NCI-H146 (cell line): ENCODE data around the gene HSPE1.
"Not testable (repeated sequence)": the region's sequence is repeated elsewhere in the genome, so short reads cannot be mapped to it uniquely, and the experiment has no call there.

Source experiments
- DNase-seq: peaks from one replicate; lab custom pipeline; 2025; lab: John Stamatoyannopoulos, UW

HSPE1 gene

DNA sequence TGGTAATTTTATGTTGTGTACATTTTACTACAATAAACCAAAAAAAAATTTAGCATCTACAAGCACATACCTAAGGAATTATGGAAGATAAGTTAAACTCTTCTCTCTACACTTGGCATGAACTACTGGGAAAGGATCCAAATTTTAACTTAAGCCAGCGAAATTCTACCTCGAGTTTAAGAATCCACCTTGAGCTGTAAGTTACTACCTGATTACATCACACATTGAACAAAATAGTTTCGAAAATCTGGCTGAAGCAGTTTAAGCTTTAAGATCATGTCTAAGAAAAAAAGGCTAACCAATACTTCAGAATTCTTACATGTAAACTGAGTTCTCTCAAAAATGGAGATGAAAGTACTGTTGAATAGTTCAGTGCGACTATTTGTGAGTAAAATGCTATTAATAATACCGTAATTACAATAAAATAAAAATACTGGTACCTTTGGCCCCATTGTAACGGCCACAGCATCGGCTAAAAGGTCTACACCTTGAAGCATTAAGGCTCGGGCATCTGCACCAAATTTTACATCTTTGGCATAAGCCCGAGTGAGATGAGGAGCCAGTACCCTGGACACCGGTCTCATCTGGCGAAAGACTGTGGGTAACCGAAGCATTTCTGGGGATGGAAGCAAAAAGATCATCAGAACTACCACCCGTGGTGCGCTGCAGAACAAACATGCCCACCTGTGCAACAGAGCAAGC, 1.8 kb upstream of the HSPE1 start:
- DNase-seq, result no peak

GRCh38 chr2:197498937-197499593, 1.1 kb upstream of the HSPE1 start:
- peak; percentile 73 for DNase-seq

GRCh38 chr2:197500503-197501131, 438 bp downstream of the HSPE1 start:
- peak; percentile 74 for DNase-seq

GRCh38 chr2:197502201-197502600, 2.0 kb downstream of the HSPE1 start:
- no peak for DNase-seq

GRCh38 chr2:197502685-197503084, 2.5 kb downstream of the HSPE1 start:
- no peak for DNase-seq

DNA sequence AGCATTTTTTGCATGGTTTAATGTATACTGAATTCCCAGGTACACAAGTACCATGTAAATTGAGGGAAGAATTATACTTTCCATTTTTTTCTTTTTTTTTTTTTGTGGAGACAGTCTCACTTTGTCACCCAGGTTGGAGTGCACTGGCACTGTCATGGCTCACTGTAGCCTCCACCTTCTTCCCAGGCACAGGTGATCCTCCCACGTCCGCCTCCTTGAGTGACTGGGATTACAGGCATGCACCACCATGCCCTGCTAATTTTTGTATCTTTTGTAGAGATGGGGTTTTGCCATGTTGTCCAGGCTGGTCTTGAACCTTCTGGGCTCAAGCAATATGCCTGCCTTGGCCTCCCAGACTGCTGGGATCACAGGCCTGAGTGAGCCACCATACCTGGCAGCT, 3.8 kb downstream of the HSPE1 start:
- DNase-seq, result no peak

- no peak for DNase-seq
These were observed 4.3 kb downstream of the HSPE1 start for GRCh38 chr2:197504512-197504911.

GRCh38 chr2:197506658-197507057, 6.5 kb downstream of the HSPE1 start:
- DNase-seq, result no peak

GRCh38 chr2:197513915-197514314, 13.7 kb downstream of the HSPE1 start:
- no peak for DNase-seq

DNA sequence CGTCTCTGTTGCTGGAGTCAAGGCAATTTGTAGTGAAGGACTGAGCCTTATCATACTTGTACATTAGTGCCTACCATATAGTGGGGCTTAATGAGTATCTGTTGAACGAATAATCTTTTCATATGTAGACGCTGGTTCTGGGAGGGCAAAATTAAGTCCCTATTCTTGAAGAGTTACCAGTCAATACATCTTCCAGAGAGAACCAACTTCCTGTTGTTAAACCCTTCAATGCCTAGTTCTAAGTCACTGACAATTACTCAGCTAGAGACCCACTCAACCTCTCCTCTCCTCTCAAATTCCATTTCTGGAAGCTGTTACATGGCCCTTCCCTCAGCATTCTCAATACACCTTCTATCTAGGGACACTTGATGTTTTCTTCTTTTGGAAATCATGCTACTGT, 14.6 kb downstream of the HSPE1 start:
- DNase-seq, result no peak

DNA sequence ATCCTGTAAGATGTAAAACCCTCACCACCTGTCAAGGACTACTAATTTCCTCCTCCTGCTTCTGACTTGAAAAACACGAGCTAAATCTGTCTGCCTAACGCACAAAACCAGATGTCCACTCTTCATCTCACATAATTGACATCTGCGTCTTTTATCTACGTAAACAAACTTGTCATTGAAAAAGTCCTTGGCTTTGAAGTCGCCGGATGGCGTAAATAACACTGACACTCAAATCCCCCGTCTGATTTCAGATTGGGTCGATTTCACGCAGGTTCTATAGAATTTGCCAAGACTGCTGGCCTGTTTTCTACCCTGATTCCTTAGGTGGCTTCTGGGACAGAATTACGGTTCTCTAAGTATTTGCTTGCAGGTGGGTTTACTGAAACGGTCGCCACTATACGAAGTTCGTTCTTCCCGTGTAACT, 15.1 kb downstream of the HSPE1 start:
- DNase-seq, result peak; percentile 37

DNA sequence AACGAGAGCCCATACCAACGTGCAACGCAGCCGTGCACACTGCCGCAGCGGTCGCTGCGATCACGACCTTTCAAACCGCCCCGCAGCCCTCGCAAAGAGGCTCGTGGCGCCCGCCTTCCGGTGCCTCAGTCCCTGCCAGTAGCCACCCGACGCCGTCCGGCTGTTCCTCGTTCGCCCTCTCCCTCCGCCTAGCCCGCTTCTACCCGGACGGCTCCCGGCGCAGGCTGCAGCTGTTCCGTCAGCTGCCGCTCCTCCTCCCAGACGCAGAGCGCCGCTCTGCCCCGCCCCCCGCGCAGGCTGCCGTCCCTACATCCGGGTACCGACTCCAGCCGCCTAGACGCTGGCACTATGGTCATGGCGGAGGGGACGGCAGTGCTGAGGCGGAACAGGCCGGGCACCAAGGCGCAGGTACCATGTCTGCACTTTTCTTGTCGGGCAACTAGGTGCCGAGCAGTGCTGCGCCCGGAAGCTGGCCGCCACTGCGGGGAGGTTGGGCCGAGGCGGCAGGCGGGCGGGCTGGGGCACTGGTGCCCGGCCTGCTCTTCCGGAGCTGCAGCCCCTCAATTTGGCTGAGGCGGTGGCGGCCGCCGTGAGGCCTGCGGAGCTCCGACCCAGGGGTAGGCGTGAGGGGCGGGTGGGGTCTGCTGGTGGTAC, 15.7 kb downstream of the HSPE1 start, which contains the start of gene MOB4:
Gene MOB4, plus strand, starts transcription at position 328 of the 654 bp plus-strand sequence. Its CDS starts 21 bp downstream, at position 349.
- DNase-seq, result peak; percentile 90

- peak; percentile 54 for DNase-seq
These were observed 16.2 kb downstream of the HSPE1 start for GRCh38 chr2:197516393-197516761.

GRCh38 chr2:197517150-197517549, 17.0 kb downstream of the HSPE1 start:
- no peak for DNase-seq

- DNase-seq, result no peak
These were observed 38.2 kb downstream of the HSPE1 start for GRCh38 chr2:197538412-197538811.

DNA sequence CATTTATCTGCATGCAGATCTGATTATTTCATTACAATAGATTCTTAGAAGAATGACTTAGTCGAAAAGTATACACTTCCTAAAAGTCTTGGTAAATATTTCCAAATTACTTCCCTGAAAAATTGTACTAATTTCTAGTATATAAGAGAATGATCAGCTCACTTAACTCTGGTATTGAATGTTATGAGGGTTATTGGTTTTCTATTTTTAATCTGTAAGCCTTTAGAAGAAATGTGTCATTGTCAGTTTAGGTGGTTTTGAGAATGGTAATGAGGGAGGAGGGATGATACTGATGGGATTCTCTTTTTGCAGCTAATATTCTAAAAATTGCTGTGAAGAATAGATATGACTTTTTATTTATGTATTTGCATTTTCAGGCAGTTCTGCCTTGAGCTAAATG, 39.6 kb downstream of the HSPE1 start:
- DNase-seq, result no peak

DNA sequence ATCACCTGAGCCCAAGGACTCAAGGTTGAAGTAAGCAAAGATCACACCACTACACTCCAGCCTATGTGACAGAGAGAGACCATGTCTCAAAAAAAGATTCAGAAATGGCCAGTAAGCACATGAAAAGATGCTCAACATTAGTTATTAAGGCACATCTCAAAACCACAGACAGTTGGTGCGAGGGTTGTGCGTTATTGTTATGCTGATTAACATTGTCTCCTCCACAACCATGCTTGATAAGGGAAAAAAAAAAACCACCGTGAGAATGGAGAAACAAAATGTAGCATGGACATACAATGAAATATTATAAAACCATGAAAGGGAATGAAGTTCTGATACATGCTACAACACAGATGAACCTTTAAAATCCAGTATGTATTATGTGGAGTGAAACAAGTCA, 43.0 kb downstream of the HSPE1 start:
- no peak for DNase-seq

DNA sequence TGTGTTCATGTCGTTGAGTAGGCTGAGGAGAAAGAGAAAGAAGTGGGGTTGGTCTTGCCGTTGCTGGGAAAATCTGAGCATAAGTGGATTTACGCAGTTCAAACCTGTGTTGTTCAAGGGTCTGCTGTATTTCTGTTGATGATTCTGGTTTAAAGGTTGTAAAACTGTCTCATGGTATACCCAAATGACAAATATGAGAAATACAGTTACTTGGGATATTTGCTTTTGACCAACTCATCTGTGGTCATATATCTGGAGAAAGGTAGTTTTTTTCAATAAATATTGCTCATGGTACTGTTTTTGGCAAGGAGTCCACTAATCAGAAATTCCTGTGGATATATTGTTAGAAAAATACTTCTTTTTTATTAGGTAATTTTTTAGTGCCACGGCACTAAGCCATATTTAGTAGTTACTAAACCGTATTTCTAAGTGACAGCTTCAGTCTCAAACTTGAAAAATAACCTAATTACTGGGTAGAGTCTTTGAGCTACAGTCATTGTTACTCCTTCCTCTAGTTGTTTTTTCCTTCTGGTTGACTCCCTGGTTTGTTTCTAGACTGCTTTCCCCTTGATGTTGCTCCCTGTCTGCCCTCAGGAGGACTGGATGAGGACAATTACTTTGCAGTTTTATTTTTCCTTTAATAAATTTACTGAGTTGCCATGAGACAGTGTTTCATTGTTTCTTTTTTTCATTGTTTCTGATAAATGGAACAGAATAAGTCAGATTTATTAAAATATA, 47.2 kb downstream of the HSPE1 start:
- no peak for DNase-seq

DNA sequence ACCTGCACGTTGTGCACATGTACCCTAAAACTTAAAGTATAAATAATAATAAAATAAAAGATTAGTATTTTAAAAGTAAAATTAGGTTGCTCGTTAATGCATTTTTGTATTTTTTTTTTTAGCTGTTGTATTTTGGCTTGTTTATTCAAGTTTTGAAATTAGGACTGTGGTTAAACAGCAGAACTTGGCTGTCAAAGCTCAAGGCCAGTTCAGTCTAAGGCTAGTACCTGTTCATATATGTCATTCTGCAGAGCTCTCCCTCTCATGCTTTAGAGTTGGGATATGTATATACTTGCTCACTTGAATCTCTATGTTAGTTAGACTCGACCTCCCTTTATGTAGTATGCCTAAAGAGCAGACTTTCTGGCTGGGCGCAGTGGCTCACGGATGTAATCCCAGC, 48.4 kb downstream of the HSPE1 start:
- no peak for DNase-seq

DNA sequence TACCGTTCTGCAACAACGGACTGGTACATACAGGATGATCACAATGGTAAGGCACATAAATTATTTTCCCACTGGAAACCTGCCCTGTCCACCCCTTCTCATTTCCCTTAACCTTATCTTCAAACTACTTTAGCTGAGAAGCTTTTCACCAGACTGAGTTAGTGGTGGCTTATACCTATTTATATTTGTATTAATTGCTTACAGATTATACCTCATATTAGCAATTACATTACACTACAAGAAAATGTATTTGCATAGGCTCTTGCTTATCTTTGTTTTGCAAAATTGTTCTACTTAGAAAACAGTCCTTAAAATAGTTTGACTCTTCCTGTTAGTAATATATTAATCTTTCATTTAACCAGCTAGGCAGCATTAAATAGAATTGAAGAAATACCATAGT, 51.1 kb downstream of the HSPE1 start:
- not testable (repeated sequence) for DNase-seq
